ENCODE data around the gene FBXL13. TPM values are rescaled to one million over a fixed set of nuclear protein-coding genes. Genes with fewer than 3 reads are reported as not detected.

FBXL13 gene
- total and polyA plus RNA-seq, 10 of the 15 experiments (the other 5 are each of a cell fraction or from before 2014, with no cell fraction given), result 0.08 to 0.95 (median 0.28) TPM; not detected in 2

GRCh38 chr7:103083210-103083609, 8.6 kb upstream of the FBXL13 start (continued):
- TF ChIP-seq SRF (IDR thresholded peaks at IDR 0.05; ENCODE audit: low read depth in 2 of 2, low read length in 2 of 2) (no peak), HSF1 (IDR thresholded peaks at IDR 0.05; ENCODE audit: low read depth, low read length) (no peak), DPF2 (IDR thresholded peaks at IDR 0.05) (no peak), ZBTB33 (IDR thresholded peaks at IDR 0.05) (no peak), NRF1 (conservative IDR thresholded peaks at IDR 0.05; ENCODE audit: low read depth, low read length) (no peak)

GRCh38 chr7:103082497-103082896, 7.9 kb upstream of the FBXL13 start:
- CTCF ChIA-PET, result no interaction called here
- POLR2A ChIA-PET, result interaction anchor here (0.9 kb wide), 1 partner anchor 9 kb away, joined by 5 read pairs; no protein-coding TSS in a partner anchor
- 96% methylated on average over 1 of the region's 1 CpG for WGBS (ENCODE audit: insufficient coverage, insufficient replicate concordance, low lambda C conversion rate, missing lambda C conversion rate)
- no peak for TF ChIP-seq MTA3 (IDR thresholded peaks at IDR 0.05; ENCODE audit: borderline replicate concordance, low read length)
- TF ChIP-seq SPI1 (IDR thresholded peaks at IDR 0.05; ENCODE audit: borderline replicate concordance, insufficient read depth, low read depth, low read length), result no peak
- no peak for TF ChIP-seq GATAD2B (conservative IDR thresholded peaks at IDR 0.05; ENCODE audit: low read depth)
- TF ChIP-seq NR2C2 (IDR thresholded peaks at IDR 0.05; ENCODE audit: borderline replicate concordance, control insufficient read depth, insufficient read length, low read depth), result no peak
- no peak for TF ChIP-seq TCF12 (IDR thresholded peaks at IDR 0.05; ENCODE audit: low read depth, low read length)
- TF ChIP-seq SREBF1 (IDR thresholded peaks at IDR 0.05; ENCODE audit: low read length), result no peak
- TF ChIP-seq BRCA1 (IDR thresholded peaks at IDR 0.05; ENCODE audit: low read depth, low read length), result no peak
- no peak for TF ChIP-seq ZBED1 (IDR thresholded peaks at IDR 0.05; ENCODE audit: borderline replicate concordance)
- no peak for TF ChIP-seq RFX5 (IDR thresholded peaks at IDR 0.05; ENCODE audit: low read depth, low read length)
- no peak for TF ChIP-seq FOS (IDR thresholded peaks at IDR 0.05; ENCODE audit: borderline replicate concordance, extremely low read depth, insufficient read length)
- TF ChIP-seq USF1 (IDR thresholded peaks at IDR 0.05; ENCODE audit: borderline replicate concordance, extremely low read length, insufficient read depth, low read depth, low read length), result no peak
- no peak for TF ChIP-seq POLR2AphosphoS5 (IDR thresholded peaks at IDR 0.05; ENCODE audit: low read length)
- no peak for TF ChIP-seq NBN (IDR thresholded peaks at IDR 0.05)
- TF ChIP-seq RBBP5 (conservative IDR thresholded peaks at IDR 0.05), result no peak
- TF ChIP-seq ZNF24 (IDR thresholded peaks at IDR 0.05), result no peak
- TF ChIP-seq SMC3 (IDR thresholded peaks at IDR 0.05; ENCODE audit: borderline replicate concordance, low read length), result no peak
- TF ChIP-seq ESRRA (IDR thresholded peaks at IDR 0.05; ENCODE audit: low read length), result no peak
- TF ChIP-seq TARDBP (IDR thresholded peaks at IDR 0.05; ENCODE audit: borderline replicate concordance), result no peak

More at GRCh38 chr7:103082497-103082896, 7.9 kb upstream of the FBXL13 start:
- Histone ChIP-seq H4K20me1 (ENCODE audit: control insufficient read depth, insufficient read depth) (no peaks in the 10 kb centered on the region), H3K4me3 (no peak overlapping the region), H3K79me2 (ENCODE audit: control insufficient read depth, insufficient read depth, low read length) (peaks cover 7% of the 10 kb centered on the region), H2AFZ (ENCODE audit: control insufficient read depth, low read depth, low read length) (no peak overlapping the region), H3K27ac (ENCODE audit: control insufficient read depth, insufficient read depth) (no peak overlapping the region), H3K9me3 (replicated peaks; ENCODE audit: control insufficient read depth, insufficient read depth, low read length) (no peaks in the 10 kb centered on the region; the same call in 1 of the 3 replicates), H3K36me3 (ENCODE audit: control insufficient read depth in 2 of 2, insufficient read depth in 2 of 2, low read length in 1 of 2) (peaks cover 0 to 20% of the 10 kb centered on the region in 2 experiments; a peak in 2 of 4 replicates), H3K4me2 (ENCODE audit: control insufficient read depth, insufficient read depth) (no peak overlapping the region), H3K27me3 (replicated peaks in 1 of 2; ENCODE audit: control insufficient read depth in 2 of 2, insufficient read depth in 2 of 2, low read length in 1 of 2) (no peaks in the 10 kb centered on the region), H3K9ac (ENCODE audit: control insufficient read depth, insufficient read depth, low read length) (no peak overlapping the region), H3K4me1 (ENCODE audit: control insufficient read depth, insufficient read depth, low read length) (no peaks in the 10 kb centered on the region)
- in situ Hi-C loops (cut with MboI), result no loop called here
- ATAC-seq, result no peak
- SMC1A ChIA-PET (ENCODE audit: uncharacterized antibody, unreplicated experiment), result no interaction called here
- intact Hi-C loops (cut with micrococcal nuclease; ENCODE audit: unreplicated experiment), result no loop called here
- no peak for FAIRE-seq
- no TSS peak for BruUV-seq (replicated peaks)
- DNase-seq (ENCODE audit: low read depth, low spot score), result no peak
- RAD21 ChIA-PET (ENCODE audit: unreplicated experiment), result interaction anchor here (0.9 kb wide), 1 partner anchor 21 kb away, joined by 3 read pairs; no protein-coding TSS in a partner anchor

Measured in GM12878 (cell line).